Endothelial cell of hepatic sinusoid (primary cell): ENCODE measurements around the gene LRGUK.
"Not testable (repeated sequence)": the region's sequence is repeated elsewhere in the genome, so short reads cannot be mapped to it uniquely, and the experiment has no call there.

Experiments used
- in situ Hi-C: cut with HindIII; loops from 2 replicates; pipeline ENCODE4 v1.10.0; 2017; ENCODE audit warnings: low sequenced_read_pairs

Gene LRGUK

GRCh38 chr7:134126966-134127848, at the start of gene LRGUK:
Gene LRGUK (plus strand): TSS chr7:134127340. CDS start chr7:134127368, 28 bp downstream.
- in situ Hi-C loops: no loop called here

- in situ Hi-C loops: not testable (repeated sequence)
These were observed 49.6 kb upstream of the LRGUK start for GRCh38 chr7:134077560-134077959.

- in situ Hi-C loops: no loop called here
These were observed 48.1 kb upstream of the LRGUK start for GRCh38 chr7:134078991-134079390.

GRCh38 chr7:134081695-134082094, 45.4 kb upstream of the LRGUK start:
- in situ Hi-C loops: no loop called here

- in situ Hi-C loops: no loop called here
These were observed 43.2 kb upstream of the LRGUK start for GRCh38 chr7:134083766-134084487.

- in situ Hi-C loops: no loop called here
These were observed 42.5 kb upstream of the LRGUK start for GRCh38 chr7:134084488-134085144.

GRCh38 chr7:134085311-134085710, 41.8 kb upstream of the LRGUK start:
- in situ Hi-C loops: no loop called here

- in situ Hi-C loops: no loop called here
These were observed 40.0 kb upstream of the LRGUK start for GRCh38 chr7:134086998-134087735.

- in situ Hi-C loops: no loop called here
These were observed 38.9 kb upstream of the LRGUK start for GRCh38 chr7:134088199-134088598.

GRCh38 chr7:134089446-134089845, 37.7 kb upstream of the LRGUK start:
- in situ Hi-C loops: no loop called here

- in situ Hi-C loops: no loop called here
These were observed 29.1 kb upstream of the LRGUK start for GRCh38 chr7:134098072-134098471.

- in situ Hi-C loops: no loop called here
These were observed 25.4 kb upstream of the LRGUK start for GRCh38 chr7:134101716-134102115.

GRCh38 chr7:134104166-134104565, 23.0 kb upstream of the LRGUK start:
- in situ Hi-C loops: no loop called here

- in situ Hi-C loops: no loop called here
These were observed 21.3 kb upstream of the LRGUK start for GRCh38 chr7:134105841-134106240.

GRCh38 chr7:134108802-134109201, 18.3 kb upstream of the LRGUK start:
- in situ Hi-C loops: no loop called here

- in situ Hi-C loops: loop anchor here (5.0 kb wide), 1 partner anchor 41 kb away; no protein-coding TSS in a partner anchor
These were observed 13.5 kb upstream of the LRGUK start for GRCh38 chr7:134113655-134114054.

- in situ Hi-C loops: loop anchor here (5.0 kb wide), 1 partner anchor 43 kb away; no protein-coding TSS in a partner anchor
These were observed 12.1 kb upstream of the LRGUK start for GRCh38 chr7:134114992-134115391.

- in situ Hi-C loops: no loop called here
These were observed 6.7 kb upstream of the LRGUK start for GRCh38 chr7:134120405-134120804.

GRCh38 chr7:134121632-134122139, 5.5 kb upstream of the LRGUK start:
- in situ Hi-C loops: no loop called here

GRCh38 chr7:134122980-134123379, 4.2 kb upstream of the LRGUK start:
- in situ Hi-C loops: no loop called here
